GM21367 (cell line): ENCODE data around the gene KAZN.

Experiments used
- ATAC-seq: cut with Tn5 transposase; IDR thresholded peaks from one replicate; pipeline ENCODE4 v1.9.1; 2021; ENCODE audit not compliant: unreplicated experiment

The KAZN gene

GRCh38 chr1:14639291-14640050 is 41.0 kb downstream of the KAZN start:
- no peak for ATAC-seq

GRCh38 chr1:14642712-14643111 is 44.2 kb downstream of the KAZN start:
- ATAC-seq = no peak

- ATAC-seq = no peak
These were observed 48.5 kb downstream of the KAZN start for GRCh38 chr1:14646973-14647372.

GRCh38 chr1:14647777-14648176 is 49.3 kb downstream of the KAZN start:
- ATAC-seq = no peak

GRCh38 chr1:14648391-14648790 is 49.9 kb downstream of the KAZN start:
- no peak for ATAC-seq

GRCh38 chr1:14648896-14649855 is 50.7 kb downstream of the KAZN start:
- no peak for ATAC-seq

GRCh38 chr1:14649976-14650375 is 51.5 kb downstream of the KAZN start:
- no peak for ATAC-seq

GRCh38 chr1:14650951-14651350 is 52.5 kb downstream of the KAZN start:
- no peak for ATAC-seq

GRCh38 chr1:14652840-14653239 is 54.4 kb downstream of the KAZN start:
- ATAC-seq = no peak

GRCh38 chr1:14653461-14653960 is 55.0 kb downstream of the KAZN start:
- ATAC-seq = no peak

- no peak for ATAC-seq
These were observed 56.1 kb downstream of the KAZN start for GRCh38 chr1:14654554-14654953.

- ATAC-seq = no peak
These were observed 56.9 kb downstream of the KAZN start for GRCh38 chr1:14655385-14655784.

GRCh38 chr1:14656384-14656937 is 58.0 kb downstream of the KAZN start:
- no peak for ATAC-seq

GRCh38 chr1:14658642-14659041 is 60.2 kb downstream of the KAZN start:
- no peak for ATAC-seq

GRCh38 chr1:14659913-14660312 is 61.4 kb downstream of the KAZN start:
- no peak for ATAC-seq

- ATAC-seq = no peak
These were observed 62.3 kb downstream of the KAZN start for GRCh38 chr1:14660801-14661200.

GRCh38 chr1:14661222-14661621 is 62.7 kb downstream of the KAZN start:
- ATAC-seq = no peak

GRCh38 chr1:14662116-14662515 is 63.6 kb downstream of the KAZN start:
- ATAC-seq = no peak

GRCh38 chr1:14663773-14664172 is 65.3 kb downstream of the KAZN start:
- no peak for ATAC-seq

- ATAC-seq = no peak
These were observed 67.9 kb downstream of the KAZN start for GRCh38 chr1:14666373-14666772.

- ATAC-seq = no peak
These were observed 68.6 kb downstream of the KAZN start for GRCh38 chr1:14666962-14667650.
